Fibroblast of lung (primary cell): ENCODE data around the gene RPP40. TPM values are rescaled to one million over a fixed set of nuclear protein-coding genes. Genes with fewer than 3 reads are reported as not detected.

Experiments
- DNase-seq, 2 donors: peaks; one replicate each; pipeline versions ENCODE4 v3.0.0 to v3.0.0-alpha.2; 2010; ENCODE audit warnings: low read depth in 2 of 2
- H2AFZ ChIP-seq: 2 replicates; pipeline ENCODE4 v1.5.1; 2012; ENCODE audit warnings: low read length, control low read depth, inconsistent platforms
- H3K27ac ChIP-seq: 2 replicates; pipeline ENCODE4 v1.5.1; 2011; ENCODE audit warnings: low read length, control low read depth; ENCODE audit not compliant: insufficient read depth
- H3K27me3 ChIP-seq: 2 replicates; pipeline ENCODE4 v1.5.1; 2011; ENCODE audit warnings: mild to moderate bottlenecking, low read length; ENCODE audit not compliant: control insufficient read depth, insufficient read depth
- H3K36me3 ChIP-seq: 2 replicates; pipeline ENCODE4 v1.5.1; 2011; ENCODE audit warnings: low read length; ENCODE audit not compliant: control insufficient read depth, insufficient read depth
- H3K4me1 ChIP-seq: 2 replicates; pipeline ENCODE4 v1.5.1; 2011; ENCODE audit warnings: low read length; ENCODE audit not compliant: control insufficient read depth, insufficient read depth; ENCODE audit errors: extremely low read depth
- H3K4me2 ChIP-seq: 2 replicates; pipeline ENCODE4 v1.5.1; 2011; ENCODE audit warnings: low read length, control low read depth; ENCODE audit not compliant: insufficient read depth; ENCODE audit errors: extremely low read depth
- H3K4me3 ChIP-seq, 4 experiments: fragments of 200-600 bp in 1 of 4; sonication (generic) in 1 of 4; replicated peaks in 1 of 4; 2 replicates each; pipeline ENCODE4 v1.5.1; 2011 to 2016; ENCODE audit warnings: low read length in 4 of 4, low read depth in 3 of 4, mild to moderate bottlenecking in 3 of 4, control low read depth in 2 of 4, inconsistent platforms in 1 of 4, mixed read lengths in 1 of 4; ENCODE audit not compliant: insufficient read depth in 1 of 4; ENCODE audit errors: control extremely low read depth in 1 of 4
- H3K79me2 ChIP-seq: 2 replicates; pipeline ENCODE4 v1.5.1; 2012; ENCODE audit warnings: mild to moderate bottlenecking, low read length, inconsistent platforms; ENCODE audit not compliant: control insufficient read depth, insufficient read depth
- H3K9ac ChIP-seq: 2 replicates; pipeline ENCODE4 v1.5.1; 2011; ENCODE audit warnings: mild to moderate bottlenecking, low read length, control low read depth; ENCODE audit not compliant: insufficient read depth
- H3K9me3 ChIP-seq: 2 replicates; pipeline ENCODE4 v1.5.1; 2012; ENCODE audit warnings: low read depth, low read length; ENCODE audit not compliant: control insufficient read depth, insufficient read depth
- H4K20me1 ChIP-seq: 2 replicates; pipeline ENCODE4 v1.5.1; 2011; ENCODE audit warnings: low read length; ENCODE audit not compliant: control insufficient read depth, insufficient read depth; ENCODE audit errors: extremely low read depth
- CTCF ChIP-seq, 2 donors: IDR thresholded peaks in 1 of 2; conservative IDR thresholded peaks in 1 of 2; 1 replicate in 1 of 2; 2 replicates in 1 of 2; pipeline ENCODE4 v1.5.1; 2011 to 2012; ENCODE audit warnings: low read length in 2 of 2, control low read depth in 1 of 2, inconsistent platforms in 1 of 2, low read depth in 1 of 2, mild to moderate bottlenecking in 1 of 2
- EZH2 ChIP-seq: IDR thresholded peaks from 2 replicates; pipeline ENCODE4 v1.5.1; 2012; ENCODE audit warnings: low read length, control low read depth, mild to moderate bottlenecking; ENCODE audit errors: missing control alignments
- polyA plus RNA-seq, 2 donors: library from polyadenylated mRNA; depleted of rRNA in 1 of 2; stranded (reverse) in 1 of 2; unstranded in 1 of 2; fragments of >200 nt; gene quantifications; 2 replicates each; pipeline ENCODE4 v1.2.1, GENCODE V29; 2011 to 2012; ENCODE audit warnings: missing spikeins in 1 of 2
- total RNA-seq: library from RNA; depleted of rRNA; stranded (reverse); fragments of >200 nt; gene quantifications from 2 replicates; pipeline ENCODE4 v1.2.1, GENCODE V29; 2014

The RPP40 gene
- total and polyA plus RNA-seq, 2 donors (not counting 1 experiment from before 2014, with no cell fraction given): 8.3 to 27.6 TPM

DNA sequence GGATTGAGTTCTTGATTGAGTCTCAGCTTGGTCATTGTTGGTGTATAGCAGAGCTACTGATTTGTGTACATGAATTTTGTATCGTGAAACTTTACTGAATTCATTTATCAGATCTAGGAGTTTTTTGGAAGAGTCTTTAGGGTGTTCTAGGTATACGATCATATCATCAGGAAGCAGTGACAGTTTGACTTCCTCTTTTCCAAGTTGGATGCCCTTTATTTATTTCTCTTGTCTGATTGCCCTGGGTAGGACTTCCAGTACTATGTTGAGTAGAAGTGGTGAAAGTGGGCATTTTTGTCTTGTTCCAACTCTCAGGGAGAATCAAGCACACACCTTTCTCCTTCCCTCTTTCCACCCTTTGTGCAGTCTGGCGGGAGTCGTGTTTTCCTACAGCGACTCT, 26.4 kb downstream of the RPP40 start:
- Histone ChIP-seq H3K4me1 (no peaks in the 10 kb centered on the region), H3K4me3 (no peak overlapping the region), H3K27ac (no peak overlapping the region), H3K9ac (no peak overlapping the region), H3K79me2 (no peaks in the 10 kb centered on the region), H3K4me2 (no peak overlapping the region), H3K27me3 (no peaks in the 10 kb centered on the region), H4K20me1 (no peaks in the 10 kb centered on the region), H3K9me3 (no peaks in the 10 kb centered on the region), H2AFZ (no peak overlapping the region), H3K36me3 (no peaks in the 10 kb centered on the region)
- DNase-seq: no peak
- TF ChIP-seq EZH2 (no peak), CTCF (conservative IDR thresholded peaks at IDR 0.05 in 1 of 2, IDR thresholded peaks at IDR 0.05 in 1 of 2; ENCODE audit: low read depth in 1 of 2, low read length in 2 of 2) (no peak)

- Histone ChIP-seq H3K27ac (no peak overlapping the region), H4K20me1 (no peaks in the 10 kb centered on the region), H3K27me3 (no peaks in the 10 kb centered on the region), H3K79me2 (no peaks in the 10 kb centered on the region), H3K4me3 (no peak overlapping the region), H3K4me2 (no peak overlapping the region), H2AFZ (no peak overlapping the region), H3K9ac (no peak overlapping the region), H3K36me3 (no peaks in the 10 kb centered on the region), H3K9me3 (no peaks in the 10 kb centered on the region), H3K4me1 (no peaks in the 10 kb centered on the region)
- TF ChIP-seq CTCF (conservative IDR thresholded peaks at IDR 0.05 in 1 of 2, IDR thresholded peaks at IDR 0.05 in 1 of 2; ENCODE audit: low read depth in 1 of 2, low read length in 2 of 2) (no peak), EZH2 (no peak)
- no peak for DNase-seq
Observed at GRCh38 chr6:4975506-4975905, 28.3 kb downstream of the RPP40 start.

DNA sequence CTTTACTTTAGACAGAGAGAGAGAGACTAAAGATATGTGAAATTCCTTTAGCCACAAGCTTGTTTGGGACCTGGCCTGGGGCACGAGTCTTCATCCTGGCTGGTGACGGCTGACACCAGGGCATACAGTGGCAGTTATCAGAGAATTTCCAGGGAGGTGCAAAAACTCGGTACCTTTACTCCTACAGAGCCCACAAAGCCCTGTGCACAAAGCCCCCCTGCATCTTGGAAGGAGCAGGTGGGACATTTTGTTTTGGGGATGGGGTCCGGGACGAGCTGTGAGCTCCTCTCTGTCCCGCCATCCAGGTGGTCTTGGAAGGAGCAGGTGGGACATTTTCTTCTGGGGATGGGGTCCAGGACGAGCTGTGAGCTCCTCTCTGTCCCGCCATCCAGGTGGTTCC, 28.9 kb downstream of the RPP40 start:
- Histone ChIP-seq H2AFZ (no peak overlapping the region), H3K9ac (no peak overlapping the region), H4K20me1 (no peaks in the 10 kb centered on the region), H3K27me3 (no peaks in the 10 kb centered on the region), H3K27ac (no peak overlapping the region), H3K9me3 (no peaks in the 10 kb centered on the region), H3K4me1 (peaks cover 2% of the 10 kb centered on the region), H3K4me2 (no peak overlapping the region), H3K36me3 (no peaks in the 10 kb centered on the region), H3K79me2 (no peaks in the 10 kb centered on the region), H3K4me3 (no peak overlapping the region)
- TF ChIP-seq CTCF (conservative IDR thresholded peaks at IDR 0.05 in 1 of 2, IDR thresholded peaks at IDR 0.05 in 1 of 2; ENCODE audit: low read depth in 1 of 2, low read length in 2 of 2) (no peak), EZH2 (no peak)
- DNase-seq: no peak
